SH-SY5Y (cell line): ENCODE measurements around the gene ITGA6.

Experiments used
- GATA2 ChIP-seq: IDR thresholded peaks from 2 replicates; pipeline ENCODE4 v1.6.1; 2011; ENCODE audit warnings: mild to moderate bottlenecking, low read depth, low read length
- GATA3 ChIP-seq: IDR thresholded peaks from 2 replicates; pipeline ENCODE4 v1.6.1; 2011; ENCODE audit warnings: low read depth, mild to moderate bottlenecking, low read length, moderate library complexity

GRCh38 chr2:172484706-172485105 is 57.3 kb downstream of the ITGA6 start:
- TF ChIP-seq GATA3 (no peak), GATA2 (no peak)
